ENCODE results near the gene FAM120B.

FAM120B gene

GRCh38 chr6:170306324-170307079 lies at the start of gene FAM120B:
FAM120B (plus strand) TSS chr6:170306758; CDS start chr6:170317391, 10,633 bp downstream.
- TF ChIP-seq GATA2 (IDR thresholded peaks at IDR 0.05; ENCODE audit: low read depth, low read length) = no peak; the same call in 1 of the 2 replicates
- TF ChIP-seq GATA3 (IDR thresholded peaks at IDR 0.05; ENCODE audit: low read depth, low read length) = no peak

- TF ChIP-seq GATA2 (IDR thresholded peaks at IDR 0.05; ENCODE audit: low read depth, low read length) (no peak), GATA3 (IDR thresholded peaks at IDR 0.05; ENCODE audit: low read depth, low read length) (no peak)
These were observed 49.2 kb upstream of the FAM120B start for GRCh38 chr6:170257376-170257775.

- TF ChIP-seq GATA3 (IDR thresholded peaks at IDR 0.05; ENCODE audit: low read depth, low read length) (no peak), GATA2 (IDR thresholded peaks at IDR 0.05; ENCODE audit: low read depth, low read length) (no peak)
These were observed 48.2 kb upstream of the FAM120B start for GRCh38 chr6:170258407-170258806.

GRCh38 chr6:170259278-170259677 lies 47.3 kb upstream of the FAM120B start:
- no peak for TF ChIP-seq GATA3 (IDR thresholded peaks at IDR 0.05; ENCODE audit: low read depth, low read length)
- no peak for TF ChIP-seq GATA2 (IDR thresholded peaks at IDR 0.05; ENCODE audit: low read depth, low read length)

GRCh38 chr6:170260686-170261085 lies 45.9 kb upstream of the FAM120B start:
- no peak for TF ChIP-seq GATA2 (IDR thresholded peaks at IDR 0.05; ENCODE audit: low read depth, low read length)
- no peak for TF ChIP-seq GATA3 (IDR thresholded peaks at IDR 0.05; ENCODE audit: low read depth, low read length)

- TF ChIP-seq GATA3 (IDR thresholded peaks at IDR 0.05; ENCODE audit: low read depth, low read length) = no peak
- TF ChIP-seq GATA2 (IDR thresholded peaks at IDR 0.05; ENCODE audit: low read depth, low read length) = no peak
These were observed 44.7 kb upstream of the FAM120B start for GRCh38 chr6:170261643-170262488.

GRCh38 chr6:170262489-170263088 lies 44.0 kb upstream of the FAM120B start:
- TF ChIP-seq GATA3 (IDR thresholded peaks at IDR 0.05; ENCODE audit: low read depth, low read length) (no peak), GATA2 (IDR thresholded peaks at IDR 0.05; ENCODE audit: low read depth, low read length) (no peak)

- TF ChIP-seq GATA3 (IDR thresholded peaks at IDR 0.05; ENCODE audit: low read depth, low read length) = no peak
- TF ChIP-seq GATA2 (IDR thresholded peaks at IDR 0.05; ENCODE audit: low read depth, low read length) = no peak
These were observed 43.1 kb upstream of the FAM120B start for GRCh38 chr6:170263410-170263809.

- no peak for TF ChIP-seq GATA3 (IDR thresholded peaks at IDR 0.05; ENCODE audit: low read depth, low read length)
- TF ChIP-seq GATA2 (IDR thresholded peaks at IDR 0.05; ENCODE audit: low read depth, low read length) = no peak
These were observed 42.5 kb upstream of the FAM120B start for GRCh38 chr6:170264086-170264485.

GRCh38 chr6:170265655-170266054 lies 40.9 kb upstream of the FAM120B start:
- TF ChIP-seq GATA3 (IDR thresholded peaks at IDR 0.05; ENCODE audit: low read depth, low read length) = no peak
- TF ChIP-seq GATA2 (IDR thresholded peaks at IDR 0.05; ENCODE audit: low read depth, low read length) = no peak

- no peak for TF ChIP-seq GATA2 (IDR thresholded peaks at IDR 0.05; ENCODE audit: low read depth, low read length)
- no peak for TF ChIP-seq GATA3 (IDR thresholded peaks at IDR 0.05; ENCODE audit: low read depth, low read length)
These were observed 40.3 kb upstream of the FAM120B start for GRCh38 chr6:170266061-170266825.

GRCh38 chr6:170267688-170268087 lies 38.9 kb upstream of the FAM120B start:
- no peak for TF ChIP-seq GATA2 (IDR thresholded peaks at IDR 0.05; ENCODE audit: low read depth, low read length)
- no peak for TF ChIP-seq GATA3 (IDR thresholded peaks at IDR 0.05; ENCODE audit: low read depth, low read length)

GRCh38 chr6:170268216-170269129 lies 38.1 kb upstream of the FAM120B start:
- TF ChIP-seq GATA3 (IDR thresholded peaks at IDR 0.05; ENCODE audit: low read depth, low read length) = no peak
- TF ChIP-seq GATA2 (IDR thresholded peaks at IDR 0.05; ENCODE audit: low read depth, low read length) = no peak

Data from SH-SY5Y (cell line).